SK-MEL-5 (cell line): ENCODE results near the gene CELA3A. TPM values are rescaled to one million over a fixed set of nuclear protein-coding genes. Genes with fewer than 3 reads are reported as not detected.
"Not testable (repeated sequence)": the region's sequence is repeated elsewhere in the genome, so short reads cannot be mapped to it uniquely, and the experiment has no call there.

Experiments
- DNase-seq: peaks from one replicate; pipeline ENCODE4 v3.0.0-alpha.2; 2016; ENCODE audit warnings: low read depth, low spot score
- in situ Hi-C: cut with HindIII; loops from 2 replicates; pipeline ENCODE4 v1.10.0; 2016; ENCODE audit warnings: low sequenced_read_pairs, high pct_unique_total_duplicates, low pct_unique_long_range_greater_than_20kb
- total RNA-seq: library from RNA; depleted of rRNA; stranded (reverse); fragments of >200 nt; shearing (Covaris generic); gene quantifications from 2 replicates; pipeline ENCODE4 v1.2.3, GENCODE V29; 2014

CELA3A gene
- total RNA-seq, 1 experiment from 2014 or later, result not detected

DNA sequence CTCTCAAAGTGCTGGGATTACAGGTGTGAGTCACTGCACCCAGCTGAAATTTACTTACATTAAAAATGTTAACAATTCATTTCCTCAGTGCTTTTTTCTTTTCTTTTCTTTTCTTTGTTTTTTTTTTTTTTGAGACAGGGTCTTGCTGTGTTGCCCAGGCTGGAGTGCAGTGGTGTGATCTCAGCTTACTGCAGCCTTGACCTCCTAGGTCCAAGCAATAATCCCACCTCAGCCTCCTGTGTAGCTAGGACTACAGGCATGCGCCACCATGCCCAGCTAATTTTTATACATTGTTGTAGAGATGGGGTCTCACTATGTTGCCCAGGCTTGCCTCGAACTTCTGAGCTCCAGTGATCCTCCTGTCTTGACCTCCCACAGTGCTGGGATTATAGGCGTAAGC is 2.5 kb downstream of the CELA3A start:
- in situ Hi-C loops, DNase-seq: not testable (repeated sequence)

DNA sequence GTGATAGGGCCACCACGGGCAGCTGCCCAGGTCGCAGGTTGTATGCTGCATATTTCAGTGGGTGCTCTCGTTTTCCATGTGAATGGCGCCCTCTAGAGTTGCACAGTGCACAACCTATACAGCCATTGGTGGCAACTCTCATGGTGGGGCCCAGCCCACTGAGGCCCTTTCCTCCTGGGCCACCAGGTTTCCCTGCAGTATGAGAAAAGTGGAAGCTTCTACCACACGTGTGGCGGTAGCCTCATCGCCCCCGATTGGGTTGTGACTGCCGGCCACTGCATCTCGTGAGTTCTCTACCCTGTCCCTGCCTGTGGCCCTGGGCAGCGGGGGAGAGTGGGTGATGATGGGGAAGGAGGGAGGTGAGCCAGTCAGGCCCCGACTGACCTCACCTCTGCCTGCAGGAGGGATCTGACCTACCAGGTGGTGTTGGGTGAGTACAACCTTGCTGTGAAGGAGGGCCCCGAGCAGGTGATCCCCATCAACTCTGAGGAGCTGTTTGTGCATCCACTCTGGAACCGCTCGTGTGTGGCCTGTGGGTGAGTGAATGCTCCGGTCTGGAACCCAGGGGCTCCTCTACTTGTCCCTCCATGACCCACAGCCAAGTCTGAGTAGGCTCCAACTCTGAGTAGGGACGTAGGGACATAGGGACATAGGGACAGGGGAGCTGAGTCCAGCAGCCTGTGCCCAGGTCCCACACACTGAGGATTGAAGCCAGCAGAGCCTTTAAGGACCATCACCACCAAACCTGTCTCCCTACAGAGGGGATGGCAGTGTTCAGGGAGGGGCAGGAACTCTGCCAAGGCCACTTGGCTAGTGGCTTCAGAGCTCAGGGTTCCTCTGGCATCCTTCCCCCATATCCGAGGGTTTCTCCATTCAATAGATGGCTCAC is 4.0 kb downstream of the CELA3A start:
- in situ Hi-C loops, result not testable (repeated sequence)
- DNase-seq, result peak; percentile 66

- in situ Hi-C loops, DNase-seq: not testable (repeated sequence)
Measured at GRCh38 chr1:22006736-22007135, 5.3 kb downstream of the CELA3A start.

DNA sequence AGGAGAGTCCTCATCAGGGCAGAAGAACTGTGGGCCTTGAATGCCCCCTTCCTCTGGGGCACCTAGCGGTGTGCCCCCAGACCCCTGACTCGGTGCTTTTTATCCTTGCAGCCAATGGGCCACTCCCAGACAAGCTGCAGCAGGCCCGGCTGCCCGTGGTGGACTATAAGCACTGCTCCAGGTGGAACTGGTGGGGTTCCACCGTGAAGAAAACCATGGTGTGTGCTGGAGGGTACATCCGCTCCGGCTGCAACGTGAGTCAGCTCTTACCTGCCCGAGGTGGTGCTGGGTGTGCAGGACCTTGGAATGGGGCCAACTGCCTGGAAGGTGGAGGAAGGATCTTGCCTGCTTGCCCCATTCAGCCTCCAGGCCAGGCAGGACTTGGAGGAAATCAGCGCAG is 5.8 kb downstream of the CELA3A start:
- in situ Hi-C loops, DNase-seq: not testable (repeated sequence)

DNA sequence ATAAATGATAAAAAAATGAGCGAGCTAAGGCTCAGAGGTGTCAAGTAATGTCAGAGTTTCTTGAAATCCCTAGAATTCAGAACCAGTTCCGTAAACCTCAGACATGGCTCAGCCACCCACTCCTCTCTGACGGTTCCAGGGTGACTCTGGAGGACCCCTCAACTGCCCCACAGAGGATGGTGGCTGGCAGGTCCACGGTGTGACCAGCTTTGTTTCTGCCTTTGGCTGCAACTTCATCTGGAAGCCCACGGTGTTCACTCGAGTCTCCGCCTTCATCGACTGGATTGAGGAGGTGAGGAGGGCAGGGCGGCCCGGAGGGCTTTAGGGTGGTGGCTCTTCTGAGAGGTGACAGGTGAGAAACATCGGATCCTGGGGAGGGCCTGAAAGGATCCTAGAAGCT is 8.1 kb downstream of the CELA3A start:
- DNase-seq, in situ Hi-C loops: not testable (repeated sequence)

GRCh38 chr1:22012752-22013151 is 11.3 kb downstream of the CELA3A start:
- in situ Hi-C loops, DNase-seq: not testable (repeated sequence)

DNA sequence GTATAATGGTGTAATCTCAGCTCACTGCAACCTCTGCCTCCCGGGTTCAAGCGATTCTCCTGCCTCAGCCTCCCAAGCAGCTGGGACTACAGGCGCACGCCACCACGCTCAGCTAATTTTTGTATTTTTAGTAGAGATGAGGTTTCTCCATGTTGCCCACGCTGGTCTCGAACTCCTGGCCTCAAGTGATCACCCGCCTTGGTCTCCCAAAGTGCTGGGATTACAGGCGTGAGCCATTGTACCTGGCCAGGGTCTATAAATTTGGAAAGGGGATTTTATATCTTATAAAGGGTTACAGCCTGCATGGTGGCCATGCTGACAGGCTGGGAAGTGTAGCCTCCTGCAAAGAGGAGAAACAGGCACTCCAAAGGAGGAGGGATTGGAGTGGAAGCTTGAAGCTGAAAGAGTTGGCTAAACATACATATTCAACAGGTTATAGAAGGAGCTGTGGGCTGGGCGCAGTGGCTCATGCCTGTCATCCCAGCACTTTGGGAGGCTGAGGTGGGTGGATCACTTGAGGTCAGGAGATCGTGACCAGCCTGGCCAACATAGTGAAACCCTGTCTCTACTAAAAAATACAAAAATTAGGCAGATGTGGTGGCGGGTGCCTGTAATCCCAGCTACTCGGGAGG is 13.2 kb downstream of the CELA3A start:
- DNase-seq, in situ Hi-C loops: not testable (repeated sequence)

DNA sequence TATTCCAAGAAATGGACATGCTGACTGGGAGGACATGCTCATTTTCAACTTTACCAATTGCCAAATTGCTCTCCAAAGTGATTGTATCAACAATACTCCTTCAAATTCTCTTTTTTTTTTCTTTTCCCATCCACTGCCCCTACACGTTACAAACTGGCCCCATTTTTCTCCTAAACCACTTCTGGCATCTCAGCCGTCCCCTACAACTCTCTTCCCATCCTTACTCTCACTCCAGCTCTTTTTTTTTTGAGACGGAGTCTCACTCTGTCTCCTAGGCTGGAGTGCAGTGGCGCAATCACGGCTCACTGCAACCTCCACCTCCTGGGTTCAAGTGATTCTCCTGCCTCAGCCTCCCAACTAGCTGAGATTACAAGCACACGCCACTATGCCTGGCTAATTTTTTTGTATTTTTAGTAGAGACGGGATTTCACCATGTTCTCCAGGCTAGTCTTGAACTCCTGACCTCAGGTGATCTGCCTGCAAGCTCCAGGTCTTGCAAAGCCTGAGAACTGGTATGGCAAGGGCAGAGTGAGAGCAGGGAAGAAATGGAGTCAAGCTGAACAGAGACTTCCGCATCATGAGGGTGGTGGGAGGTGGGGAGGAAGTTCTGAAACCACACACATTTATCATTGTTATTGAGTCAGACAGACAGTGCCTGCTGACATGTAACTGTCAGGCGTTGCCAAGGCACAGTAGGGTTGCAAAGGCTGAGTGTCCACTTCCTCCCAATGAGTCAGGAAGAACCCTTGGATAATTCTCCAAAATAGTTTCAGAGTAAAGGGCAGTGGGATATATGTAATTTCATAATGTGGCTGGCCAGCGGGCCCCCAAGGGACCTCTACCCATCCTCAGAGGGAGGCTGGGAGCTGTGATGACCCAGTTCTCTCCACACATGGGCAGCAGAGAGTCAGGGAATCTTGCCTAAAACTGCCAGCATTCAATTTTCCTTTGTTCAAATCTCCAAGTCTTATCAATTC is 17.4 kb downstream of the CELA3A start:
- in situ Hi-C loops, result no loop called here
- peak; percentile 90 for DNase-seq

- in situ Hi-C loops, result no loop called here
- no peak for DNase-seq
Measured at GRCh38 chr1:22021061-22021460, 19.6 kb downstream of the CELA3A start.

- DNase-seq, result no peak
- in situ Hi-C loops, result no loop called here
Measured at GRCh38 chr1:22024485-22025367, 23.3 kb downstream of the CELA3A start.

DNA sequence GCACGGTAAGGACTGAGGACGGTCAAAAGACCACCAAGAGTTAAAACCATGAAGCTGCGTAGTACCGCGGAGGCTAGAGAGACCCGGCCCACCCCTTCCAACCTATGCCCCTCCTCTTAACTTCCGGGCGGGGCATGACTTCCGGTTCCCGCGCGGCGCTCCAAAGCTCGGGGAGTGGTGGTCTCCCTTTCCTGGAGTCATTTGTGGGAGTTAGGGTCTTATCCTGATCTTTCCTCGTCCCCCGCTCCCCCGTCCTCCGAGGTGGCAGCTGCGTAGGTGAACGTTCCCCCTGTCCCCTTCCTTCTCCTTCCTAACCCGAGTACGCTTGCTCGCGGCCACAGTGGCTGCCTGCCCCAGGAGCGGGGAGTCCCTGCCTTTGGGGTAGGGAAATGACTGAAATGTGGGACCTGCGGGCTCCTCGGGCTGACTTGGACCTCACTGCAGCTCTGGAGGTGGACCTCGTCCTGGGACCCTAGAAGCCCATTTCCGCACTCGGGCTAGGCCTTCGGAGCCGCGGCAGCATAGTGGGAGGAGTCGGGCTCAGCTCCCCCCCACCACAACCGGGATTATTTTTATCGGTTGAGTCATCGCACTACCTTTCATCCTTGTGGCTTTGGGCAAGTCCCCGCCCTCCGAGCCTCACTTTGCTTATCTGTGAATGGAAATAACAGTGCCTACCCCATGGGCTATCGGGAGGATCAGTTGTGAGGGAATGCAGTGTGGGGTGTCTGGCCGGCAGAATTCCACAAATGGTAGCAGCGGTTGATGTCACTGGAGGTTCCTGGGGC is 24.1 kb downstream of the CELA3A start:
- DNase-seq, result peak; percentile 78
- in situ Hi-C loops, result no loop called here

- no peak for DNase-seq
- in situ Hi-C loops, result no loop called here
Measured at GRCh38 chr1:22026924-22027289, 25.4 kb downstream of the CELA3A start.

GRCh38 chr1:22030057-22030456 is 28.6 kb downstream of the CELA3A start:
- in situ Hi-C loops, result no loop called here
- DNase-seq, result no peak

DNA sequence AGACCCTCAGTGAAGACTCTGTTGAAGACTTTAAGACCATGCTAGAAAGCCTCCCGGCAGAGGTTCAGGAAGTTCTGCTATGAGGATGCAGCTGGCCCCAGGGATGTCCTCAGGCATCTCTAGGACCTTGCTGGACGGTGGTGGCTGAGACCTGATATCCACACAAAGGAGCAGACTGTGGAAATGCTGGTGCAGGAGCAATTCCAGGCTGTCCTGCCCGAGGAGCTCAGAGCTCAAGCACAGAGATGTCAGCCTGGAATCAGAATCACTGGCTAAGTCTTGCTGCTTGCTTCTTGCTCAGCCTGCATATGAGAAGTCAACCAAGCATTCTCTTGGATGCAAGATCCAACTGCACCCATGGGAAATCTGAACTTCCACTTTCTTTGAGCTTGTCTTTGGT is 29.0 kb downstream of the CELA3A start:
- no peak for DNase-seq
- in situ Hi-C loops, result no loop called here

GRCh38 chr1:22031214-22031962 is 29.9 kb downstream of the CELA3A start:
- DNase-seq, result no peak
- in situ Hi-C loops, result no loop called here

- DNase-seq, in situ Hi-C loops: not testable (repeated sequence)
Measured at GRCh38 chr1:22034834-22035233, 33.4 kb downstream of the CELA3A start.
